Ishikawa (cell line): ENCODE data around the gene LCN10.

Experiments used
- CEBPB ChIP-seq: IDR thresholded peaks from 2 replicates; pipeline ENCODE4 v1.6.1; 2012
- CREB1 ChIP-seq: IDR thresholded peaks from 2 replicates; pipeline ENCODE4 v1.6.1; 2012; ENCODE audit warnings: low read depth
- EGR1 ChIP-seq: IDR thresholded peaks from 2 replicates; pipeline ENCODE4 v1.6.1; 2012
- EP300 ChIP-seq: IDR thresholded peaks from 2 replicates; pipeline ENCODE4 v1.6.1; 2012; ENCODE audit warnings: borderline replicate concordance
- FOXM1 ChIP-seq: IDR thresholded peaks from 2 replicates; pipeline ENCODE4 v1.6.1; 2012; ENCODE audit warnings: low read depth, borderline replicate concordance
- NFIC ChIP-seq: IDR thresholded peaks from 2 replicates; pipeline ENCODE4 v1.6.1; 2012
- RAD21 ChIP-seq: IDR thresholded peaks from 2 replicates; pipeline ENCODE4 v1.6.1; 2012; ENCODE audit warnings: low read depth
- REST ChIP-seq: IDR thresholded peaks from 2 replicates; pipeline ENCODE4 v1.6.1; 2012; ENCODE audit warnings: low read depth, mild to moderate bottlenecking
- TAF1 ChIP-seq: IDR thresholded peaks from 2 replicates; pipeline ENCODE4 v1.6.1; 2012; ENCODE audit warnings: low read depth, mild to moderate bottlenecking
- TCF12 ChIP-seq: IDR thresholded peaks from 2 replicates; pipeline ENCODE4 v1.6.1; 2012; ENCODE audit warnings: low read depth
- TEAD4 ChIP-seq: IDR thresholded peaks from 2 replicates; pipeline ENCODE4 v1.6.1; 2012
- USF1 ChIP-seq: IDR thresholded peaks from 2 replicates; pipeline ENCODE4 v1.6.1; 2012
- YY1 ChIP-seq: IDR thresholded peaks from 2 replicates; pipeline ENCODE4 v1.6.1; 2012; ENCODE audit warnings: low read depth
- ZBTB7A ChIP-seq: IDR thresholded peaks from 2 replicates; pipeline ENCODE4 v1.6.1; 2012; ENCODE audit warnings: low read depth
- TF ChIP-seq, protein P1 (sequence below): IDR thresholded peaks from 2 replicates; pipeline ENCODE4 v1.6.1; 2012

Gene LCN10

DNA sequence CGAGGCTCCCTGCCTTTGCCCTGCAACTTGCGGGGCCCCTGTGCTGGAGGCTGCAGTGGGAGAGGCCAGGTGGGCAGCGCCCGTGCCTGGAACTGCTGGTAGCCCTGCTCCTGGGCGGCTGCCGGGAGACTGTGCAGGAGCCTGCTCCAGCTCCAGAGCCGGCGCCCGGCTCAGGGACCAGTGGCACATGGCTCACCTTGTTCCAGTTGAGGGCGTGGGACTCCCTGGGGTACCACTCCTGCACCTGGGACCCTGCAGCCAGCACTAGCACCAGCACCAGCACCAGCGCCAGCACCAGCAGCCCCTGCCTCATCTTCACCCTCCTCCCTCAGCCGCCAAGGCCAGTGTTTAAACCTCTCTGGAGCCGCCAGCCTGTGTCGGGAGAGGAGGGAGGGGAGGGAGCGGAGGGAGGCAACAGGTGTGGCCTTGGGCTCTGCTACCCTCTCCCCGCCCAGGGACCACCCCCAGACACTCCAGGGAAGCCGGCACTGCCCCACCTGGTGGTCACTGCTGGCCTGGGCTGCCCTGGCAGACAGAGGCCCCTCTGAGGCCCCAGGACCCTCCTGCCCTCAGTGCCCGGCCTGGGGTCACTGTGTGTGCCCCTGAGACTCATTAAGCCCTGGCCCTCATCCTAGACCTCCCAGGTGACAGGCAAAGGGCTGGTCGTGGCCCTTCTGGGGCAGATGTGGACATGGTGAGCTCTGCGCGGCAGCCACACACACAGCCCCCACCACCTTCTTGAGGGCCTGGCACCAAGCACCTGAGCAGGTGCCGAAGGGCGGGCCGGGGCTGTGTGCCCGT, at the start of gene LCN10:
Gene LCN10 (minus strand): TSS at position 350 of the 801 bp plus-strand sequence. CDS start 37 bp downstream, at position 313.
- TF ChIP-seq YY1 (no peak), EGR1 (no peak), ZBTB7A (no peak; the same call in 1 of the 2 replicates), RAD21 (no peak), NFIC (no peak)

DNA sequence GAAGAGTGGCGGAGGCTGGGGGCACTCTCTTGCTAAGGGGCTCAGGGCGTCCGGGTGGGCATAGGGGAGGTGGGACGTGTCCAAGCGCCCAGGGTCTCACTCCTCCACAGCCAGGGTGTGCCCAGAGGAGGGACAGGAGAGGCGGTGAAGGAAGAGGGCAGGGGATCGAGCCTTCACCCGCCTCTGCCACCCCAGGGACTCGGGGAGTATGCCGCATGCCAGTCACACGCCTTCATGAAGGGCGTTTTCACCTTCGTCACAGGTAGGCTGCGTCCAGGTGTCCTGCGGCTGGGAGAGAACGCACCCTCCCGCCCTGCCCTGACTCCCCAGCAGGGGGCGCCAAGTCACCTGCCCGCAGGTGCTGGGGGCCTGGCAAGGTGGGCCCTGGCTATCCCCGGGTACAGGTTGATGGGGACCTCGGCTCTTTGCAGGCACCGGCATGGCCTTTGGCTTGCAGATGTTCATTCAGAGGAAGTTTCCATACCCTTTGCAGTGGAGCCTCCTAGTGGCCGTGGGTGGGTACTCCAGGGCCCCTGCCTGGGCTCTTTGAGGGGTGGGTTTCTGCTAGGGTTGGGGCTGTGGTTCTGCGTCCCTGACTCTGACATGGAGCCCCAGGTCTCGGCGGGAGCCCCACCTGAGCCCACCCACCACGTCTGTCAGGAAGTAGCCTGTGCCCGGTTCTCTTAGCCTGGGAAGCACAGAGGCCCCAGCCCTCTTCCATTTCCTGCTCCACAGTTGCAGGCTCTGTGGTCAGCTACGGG, 49.0 kb upstream of the LCN10 start:
- TF ChIP-seq, protein P1, sequence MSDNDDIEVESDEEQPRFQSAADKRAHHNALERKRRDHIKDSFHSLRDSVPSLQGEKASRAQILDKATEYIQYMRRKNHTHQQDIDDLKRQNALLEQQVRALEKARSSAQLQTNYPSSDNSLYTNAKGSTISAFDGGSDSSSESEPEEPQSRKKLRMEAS: peak; percentile 91
- TF ChIP-seq FOXM1: no peak
- TF ChIP-seq TCF12: no peak; the same call in 1 of the 2 replicates
- no peak for TF ChIP-seq CEBPB
- TF ChIP-seq EP300: peak; percentile 15; the same call in 1 of the 2 replicates
- peak; percentile 33; the same call in 1 of the 2 replicates for TF ChIP-seq TAF1
- 0 out of 2 replicates have a peak, but pooled peaks have one; percentile 20 for TF ChIP-seq YY1
- no peak for TF ChIP-seq USF1
- TF ChIP-seq CREB1: 0 out of 2 replicates have a peak, but pooled peaks have one; percentile 12
- 0 out of 2 replicates have a peak, but pooled peaks have one; percentile 4 for TF ChIP-seq TEAD4
- TF ChIP-seq NFIC: no peak
- TF ChIP-seq EGR1: no peak
- TF ChIP-seq REST: no peak
- peak; percentile 49; the same call in 1 of the 2 replicates for TF ChIP-seq RAD21
- TF ChIP-seq ZBTB7A: peak; percentile 78

DNA sequence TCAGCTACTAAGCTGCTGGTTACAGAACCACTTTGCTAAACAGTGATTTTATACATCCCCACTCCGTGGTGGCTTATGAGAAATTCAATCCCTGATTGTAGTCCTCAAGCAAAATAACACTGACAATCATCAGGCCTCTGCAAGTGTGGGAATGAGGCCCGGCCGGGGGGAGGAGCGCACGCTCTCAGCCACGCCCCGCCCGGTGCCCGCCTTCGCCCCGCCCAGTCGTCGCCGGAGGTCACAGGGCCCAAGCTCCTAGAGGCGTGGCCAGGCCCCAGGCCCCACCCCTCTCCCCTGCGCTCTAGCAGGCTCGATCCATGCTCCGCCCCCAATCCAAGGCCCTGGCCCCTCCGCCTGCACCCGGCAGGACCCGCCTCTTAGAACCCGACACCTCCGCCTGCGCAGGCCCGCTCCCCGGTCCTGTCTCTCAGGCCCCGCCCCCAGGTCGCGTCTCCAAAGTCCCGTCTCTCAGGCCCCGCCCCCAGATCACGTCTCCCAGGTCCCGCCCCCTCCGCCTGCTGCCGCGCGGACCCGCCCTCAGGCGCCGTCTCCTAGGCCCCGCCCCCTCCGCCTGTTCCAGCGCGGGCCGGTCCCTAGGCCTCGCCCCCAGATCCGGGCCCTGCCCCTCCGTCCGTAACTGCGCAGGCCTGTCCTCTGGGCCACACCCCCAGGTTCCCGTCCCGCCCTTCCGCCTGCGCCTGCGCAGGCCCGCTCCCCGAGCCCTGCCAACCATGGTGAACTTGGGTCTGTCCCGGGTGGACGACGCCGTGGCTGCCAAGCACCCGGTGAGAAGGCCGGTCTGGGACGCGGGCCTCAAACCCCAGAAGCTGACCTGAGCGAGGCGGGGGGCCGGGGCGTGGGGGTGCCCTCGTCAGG, 48.1 kb upstream of the LCN10 start, which contains the start of gene TMEM141:
Gene TMEM141 (plus strand): TSS at position 705 of the 876 bp plus-strand sequence. CDS start 27 bp downstream, at position 732.
- TF ChIP-seq YY1 (peak; percentile 63; the same call in 1 of the 2 replicates), FOXM1 (no peak), NFIC (no peak), TAF1 (peak; percentile 60), TEAD4 (no peak), TCF12 (no peak), USF1 (peak; percentile 7; the same call in 1 of the 2 replicates)
- TF ChIP-seq, protein P1: peak; percentile 72; the same call in 1 of the 2 replicates

- TF ChIP-seq, protein P1: no peak
- TF ChIP-seq ZBTB7A: no peak
- no peak for TF ChIP-seq REST
- TF ChIP-seq EGR1: no peak
- TF ChIP-seq CREB1: no peak
- TF ChIP-seq TCF12: no peak
- TF ChIP-seq NFIC: no peak
- no peak for TF ChIP-seq TAF1
- no peak for TF ChIP-seq CEBPB
- no peak for TF ChIP-seq EP300
- TF ChIP-seq FOXM1: no peak
- TF ChIP-seq RAD21: no peak
- TF ChIP-seq YY1: no peak
- no peak for TF ChIP-seq USF1
- TF ChIP-seq TEAD4: no peak
Observed at GRCh38 chr9:136789523-136789937, 46.8 kb upstream of the LCN10 start.
